H1 (cell line): ENCODE data around the gene PRSS48. TPM values are rescaled to one million over a fixed set of nuclear protein-coding genes. Genes with fewer than 3 reads are reported as not detected.

Source experiments
- CTCF ChIA-PET: fragments of 300-600 bp; sonication (Branson Sonifier 250); formaldehyde crosslinking; loops from one replicate; lab custom pipeline; 2021; ENCODE audit not compliant: partially characterized antibody; lab: Charles Lee
- POLR2A ChIA-PET: fragments of 300-600 bp; sonication (Branson Sonifier 250); formaldehyde crosslinking; loops from one replicate; lab custom pipeline; 2021; ENCODE audit warnings: inconsistent platforms; ENCODE audit not compliant: partially characterized antibody; lab: Charles Lee
- DNase-seq, 2 experiments: peaks; one replicate each; pipeline versions ENCODE4 v3.0.0 to v3.0.0-alpha.2; 2010 to 2022; ENCODE audit warnings: low spot score in 2 of 2, low read depth in 1 of 2, mixed read lengths in 1 of 2
- FAIRE-seq: peaks from 2 replicates; lab custom pipeline; 2011; peaks lifted over from hg19 to GRCh38; lab: Jason Lieb, UNC
- H2AFZ ChIP-seq: 2 replicates; pipeline ENCODE4 v1.8.1; 2012; ENCODE audit warnings: low read length, inconsistent platforms
- H2AK5ac ChIP-seq: 2 replicates; pipeline ENCODE4 v1.6.1; 2013; ENCODE audit warnings: low read depth, low read length
- H2BK120ac ChIP-seq: replicated peaks from 2 replicates; pipeline ENCODE3; 2013; ENCODE audit warnings: low read depth, low read length, inconsistent platforms
- H2BK12ac ChIP-seq: 2 replicates; pipeline ENCODE4 v1.6.1; 2013; ENCODE audit warnings: low read depth, low read length
- H2BK15ac ChIP-seq: 2 replicates; pipeline ENCODE4 v1.6.1; 2013; ENCODE audit warnings: low read length
- H2BK20ac ChIP-seq: 2 replicates; pipeline ENCODE4 v1.6.1; 2013; ENCODE audit warnings: low read length
- H2BK5ac ChIP-seq: 2 replicates; pipeline ENCODE4 v1.6.1; 2013; ENCODE audit warnings: low read depth, low read length
- H3K14ac ChIP-seq: 2 replicates; pipeline ENCODE4 v1.6.1; 2013; ENCODE audit warnings: inconsistent platforms; ENCODE audit not compliant: insufficient read length
- H3K18ac ChIP-seq: 2 replicates; pipeline ENCODE4 v1.6.1; 2013; ENCODE audit warnings: low read length; ENCODE audit errors: extremely low read depth
- H3K23ac ChIP-seq: 2 replicates; pipeline ENCODE4 v1.6.1; 2013; ENCODE audit warnings: inconsistent platforms; ENCODE audit not compliant: insufficient read length
- H3K23me2 ChIP-seq: 2 replicates; pipeline ENCODE4 v1.6.1; 2013; ENCODE audit warnings: low read depth, low read length
- H3K27ac ChIP-seq: 2 replicates; pipeline ENCODE4 v1.6.1; 2011; ENCODE audit warnings: low read depth, low read length, inconsistent platforms
- H3K27me3 ChIP-seq, 4 experiments: replicated peaks in 1 of 4; 1 replicate in 1 of 4; 2 replicates in 3 of 4; pipeline versions ENCODE4 v1.6.1 to v1.8.1; 2011 to 2013; ENCODE audit warnings: low read length in 3 of 4, mild to moderate bottlenecking in 3 of 4, inconsistent platforms in 2 of 4, mixed read lengths in 2 of 4, moderate library complexity in 1 of 4; ENCODE audit not compliant: control insufficient read depth in 3 of 4, insufficient read depth in 3 of 4; ENCODE audit errors: extremely low read depth in 1 of 4
- H3K36me3 ChIP-seq, 4 experiments: 2 replicates each; pipeline versions ENCODE4 v1.6.1 to v1.8.1; 2011 to 2013; ENCODE audit warnings: mild to moderate bottlenecking in 4 of 4, low read length in 3 of 4, moderate library complexity in 2 of 4, control low read depth in 1 of 4, inconsistent platforms in 1 of 4; ENCODE audit not compliant: insufficient read depth in 4 of 4, control insufficient read depth in 2 of 4
- H3K4ac ChIP-seq: replicated peaks from 2 replicates; pipeline ENCODE3; 2013; ENCODE audit warnings: low read length, low read depth, mixed read lengths, inconsistent platforms; ENCODE audit not compliant: insufficient read length
- H3K4me1 ChIP-seq, 4 experiments: replicated peaks in 1 of 4; 1 replicate in 1 of 4; 2 replicates in 3 of 4; pipeline versions ENCODE4 v1.6.1 to v1.8.1; 2011 to 2013; ENCODE audit warnings: low read length in 3 of 4, inconsistent platforms in 2 of 4, mixed read lengths in 1 of 4; ENCODE audit not compliant: insufficient read depth in 4 of 4, control insufficient read depth in 3 of 4
- H3K4me2 ChIP-seq, 2 experiments: 2 replicates each; pipeline versions ENCODE4 v1.6.1 to v1.8.1; 2011 to 2013; ENCODE audit warnings: low read depth in 2 of 2, low read length in 2 of 2, control low read depth in 1 of 2, inconsistent platforms in 1 of 2, mild to moderate bottlenecking in 1 of 2; ENCODE audit not compliant: insufficient read depth in 1 of 2
- H3K4me3 ChIP-seq, 4 experiments: fragments of 200-600, 300-600 bp in 1 of 4; sonication (generic), shearing (Covaris generic), sonication (Bioruptor Twin) in 1 of 4; 2 replicates each; pipeline versions ENCODE4 v1.5.1 to v1.8.1; 2011 to 2016; ENCODE audit warnings: low read length in 4 of 4, low read depth in 3 of 4, control low read depth in 2 of 4, inconsistent platforms in 2 of 4, mild to moderate bottlenecking in 2 of 4, mixed read lengths in 1 of 4, moderate library complexity in 1 of 4; ENCODE audit not compliant: insufficient read depth in 2 of 4; ENCODE audit errors: extremely low read depth in 1 of 4
- H3K56ac ChIP-seq: replicated peaks from 2 replicates; pipeline ENCODE3; 2013; ENCODE audit warnings: low read depth, mild to moderate bottlenecking, mixed read lengths, low read length, inconsistent platforms; ENCODE audit not compliant: insufficient read length
- H3K79me1 ChIP-seq: 2 replicates; pipeline ENCODE4 v1.6.1; 2013; ENCODE audit warnings: low read depth, low read length, control low read depth
- H3K79me2 ChIP-seq, 2 experiments: 2 replicates each; pipeline versions ENCODE4 v1.6.1 to v1.8.1; 2012 to 2013; ENCODE audit warnings: low read length in 2 of 2, mild to moderate bottlenecking in 2 of 2, inconsistent platforms in 1 of 2; ENCODE audit not compliant: insufficient read depth in 2 of 2, control insufficient read depth in 1 of 2
- H3K9ac ChIP-seq, 4 experiments: replicated peaks in 1 of 4; 1 replicate in 1 of 4; 2 replicates in 3 of 4; pipeline versions ENCODE4 v1.6.1 to v1.8.1; 2011 to 2013; ENCODE audit warnings: low read depth in 3 of 4, low read length in 3 of 4, control low read depth in 2 of 4, mild to moderate bottlenecking in 2 of 4, moderate library complexity in 2 of 4, inconsistent platforms in 1 of 4; ENCODE audit errors: extremely low read depth in 1 of 4
- H3K9me3 ChIP-seq, 2 experiments: 2 replicates each; pipeline versions ENCODE4 v1.6.1 to v1.8.1; 2012 to 2013; ENCODE audit warnings: mild to moderate bottlenecking in 2 of 2, moderate library complexity in 2 of 2, control low read depth in 1 of 2, inconsistent platforms in 1 of 2, low read depth in 1 of 2, low read length in 1 of 2, mixed read lengths in 1 of 2; ENCODE audit not compliant: insufficient read depth in 2 of 2
- H4K20me1 ChIP-seq, 2 experiments: replicated peaks in 1 of 2; 2 replicates each; pipeline versions ENCODE3 to v1.8.1; 2011 to 2013; ENCODE audit warnings: inconsistent platforms in 2 of 2, low read length in 2 of 2, mild to moderate bottlenecking in 1 of 2; ENCODE audit not compliant: insufficient read depth in 2 of 2, control insufficient read depth in 1 of 2
- H4K5ac ChIP-seq: 2 replicates; pipeline ENCODE4 v1.6.1; 2013; ENCODE audit warnings: low read length, low read depth, mixed read lengths, inconsistent platforms; ENCODE audit not compliant: insufficient read length
- H4K8ac ChIP-seq: 2 replicates; pipeline ENCODE4 v1.8.0; 2013; ENCODE audit warnings: mild to moderate bottlenecking, moderate library complexity, low read length, inconsistent platforms; ENCODE audit not compliant: insufficient read depth; ENCODE audit errors: extremely low read depth
- H4K91ac ChIP-seq: replicated peaks from 2 replicates; pipeline ENCODE3; 2013; ENCODE audit warnings: low read length, mixed read lengths, inconsistent platforms; ENCODE audit not compliant: insufficient read length
- ASH2L ChIP-seq: fragments of 200-600, 300-600 bp; sonication (generic); IDR thresholded peaks from one replicate; pipeline ENCODE4 v1.7.1; 2017; ENCODE audit warnings: low read length
- ATF3 ChIP-seq: IDR thresholded peaks from 2 replicates; pipeline ENCODE4 v1.6.1; 2011; ENCODE audit warnings: low read depth, mild to moderate bottlenecking, low read length; ENCODE audit not compliant: insufficient read depth
- BACH1 ChIP-seq: IDR thresholded peaks from 2 replicates; pipeline ENCODE4 v1.6.1; 2012; ENCODE audit warnings: low read length, improper control_type of control experiment
- CEBPB ChIP-seq: IDR thresholded peaks from 2 replicates; pipeline ENCODE4 v1.6.1; 2012; ENCODE audit warnings: low read depth, low read length
- EP300 ChIP-seq, 2 experiments: IDR thresholded peaks; 1 replicate in 1 of 2; 2 replicates in 1 of 2; pipeline ENCODE4 v1.6.1; 2011 to 2012; ENCODE audit warnings: low read depth in 2 of 2, low read length in 2 of 2, mild to moderate bottlenecking in 2 of 2, borderline replicate concordance in 1 of 2, inconsistent platforms in 1 of 2, moderate library complexity in 1 of 2
- KDM4A ChIP-seq: IDR thresholded peaks from one replicate; pipeline ENCODE4 v1.7.1; 2012; ENCODE audit warnings: low read depth, mild to moderate bottlenecking, moderate library complexity, low read length, inconsistent platforms; ENCODE audit not compliant: severe bottlenecking
- NANOG ChIP-seq: IDR thresholded peaks from 2 replicates; pipeline ENCODE4 v1.6.1; 2011; ENCODE audit warnings: low read length, low read depth, mild to moderate bottlenecking, inconsistent platforms; ENCODE audit not compliant: insufficient read depth, poor library complexity, severe bottlenecking
- SAP30 ChIP-seq: fragments of 300-600 bp; sonication (generic); IDR thresholded peaks from 2 replicates; pipeline ENCODE4 v1.7.1; 2012; ENCODE audit warnings: low read length, moderate library complexity, mild to moderate bottlenecking, inconsistent platforms; ENCODE audit not compliant: insufficient read depth, insufficient replicate concordance
- SIX5 ChIP-seq: IDR thresholded peaks from 2 replicates; pipeline ENCODE4 v1.6.1; 2011; ENCODE audit warnings: mild to moderate bottlenecking, low read depth, low read length
- TAF1 ChIP-seq: IDR thresholded peaks from 2 replicates; pipeline ENCODE4 v1.6.1; 2011; ENCODE audit warnings: mild to moderate bottlenecking, low read depth, low read length
- TAF7 ChIP-seq: optimal IDR thresholded peaks from 2 replicates; pipeline ENCODE3; 2011; ENCODE audit warnings: low read depth, mild to moderate bottlenecking, inconsistent platforms, low read length, moderate library complexity, borderline replicate concordance
- TEAD4 ChIP-seq: IDR thresholded peaks from 2 replicates; pipeline ENCODE4 v1.6.1; 2012; ENCODE audit warnings: low read depth, low read length, inconsistent platforms, mixed read lengths
- WGBS, 2 experiments: shearing (Covaris generic) in 1 of 2; methylation state at CpG; one replicate each; pipeline versions ENCODE4 v1.1.6 to v1.1.7; 2013 to 2015; ENCODE audit warnings: low lambda C conversion rate in 2 of 2, mixed read lengths in 2 of 2, inconsistent platforms in 1 of 2, low coverage in 1 of 2, missing lambda C conversion rate in 1 of 2; ENCODE audit not compliant: insufficient replicate concordance in 2 of 2, insufficient coverage in 1 of 2, insufficient read length in 1 of 2; ENCODE audit errors: extremely low coverage in 1 of 2, missing lambda C conversion rate in 1 of 2; 5-methylcytosine and 5-hydroxymethylcytosine counted together
- polyA plus RNA-seq, 7 experiments: library from polyadenylated mRNA; depleted of rRNA in 3 of 7; stranded (reverse) in 5 of 7; unstranded in 2 of 7; fragments of >200 nt in 5 of 7; fragments of 200-250 nt in 2 of 7; gene quantifications; 1 replicate in 5 of 7; 2 replicates in 1 of 7; 4 replicates in 1 of 7; pipeline versions ENCODE4 v1.2.1 to v1.2.3, GENCODE V29; 2011 to 2013; ENCODE audit warnings: missing spikeins in 2 of 7, mixed read lengths in 2 of 7
- total RNA-seq: library from RNA; stranded (reverse); fragmentation: NEBNext Ultra II Directional; extraction: Animal tissue kit (Norgen Biotek cat#: 25700); gene quantifications from 2 replicates; pipeline ENCODE4 v1.2.1, GENCODE V29; 2021

PRSS48 gene
- total and polyA plus RNA-seq, 2 of the 8 experiments (the other 6 are each of a cell fraction or from before 2014, with no cell fraction given) = not detected

GRCh38 chr4:151331276-151332042 is 54.5 kb downstream of the PRSS48 start:
- H2BK120ac ChIP-seq = no peak overlapping the region
- H3K56ac ChIP-seq = no peak overlapping the region
- H4K5ac ChIP-seq = no peak overlapping the region
- no peaks in the 10 kb centered on the region for H3K23me2 ChIP-seq
- H3K23ac ChIP-seq = no peak overlapping the region
- FAIRE-seq (no peak), DNase-seq (no peak)
- no peak overlapping the region for H3K27ac ChIP-seq
- no peak overlapping the region for H2BK15ac ChIP-seq
- no peak overlapping the region for H2AFZ ChIP-seq
- H3K36me3 ChIP-seq = no peaks in the 10 kb centered on the region
- H3K79me1 ChIP-seq = no peaks in the 10 kb centered on the region
- no peaks in the 10 kb centered on the region for H3K9me3 ChIP-seq
- H2AK5ac ChIP-seq = no peak overlapping the region
- no peak overlapping the region for H2BK12ac ChIP-seq
- H3K27me3 ChIP-seq = no peaks in the 10 kb centered on the region
- no peak overlapping the region for H3K4me3 ChIP-seq
- no peak overlapping the region for H3K14ac ChIP-seq
- H4K20me1 ChIP-seq = no peaks in the 10 kb centered on the region
- no peak overlapping the region for H3K18ac ChIP-seq
- no peaks in the 10 kb centered on the region for H3K4me1 ChIP-seq
- CTCF ChIA-PET = interaction anchor here (0.5 to 1.9 kb wide), 4 partner anchors 10 to 1179 kb away, joined by 3 to 10 read pairs (median 4); no protein-coding TSS in a partner anchor
- TF ChIP-seq ATF3 (no peak), TAF7 (no peak), KDM4A (no peak), TEAD4 (no peak), SIX5 (no peak), EP300 (IDR thresholded peaks at IDR 0.05; ENCODE audit: borderline replicate concordance in 1 of 2, low read depth in 2 of 2, low read length in 2 of 2) (no peak), CEBPB (no peak), BACH1 (no peak), TAF1 (no peak), SAP30 (no peak), ASH2L (no peak), NANOG (no peak)
- TF ChIP-seq, all 59 proteins: peak for 0
- no peak overlapping the region for H3K4ac ChIP-seq
- no peak overlapping the region for H2BK20ac ChIP-seq
- H4K91ac ChIP-seq = no peak overlapping the region
- H3K9ac ChIP-seq = no peak overlapping the region
- H3K79me2 ChIP-seq = no peaks in the 10 kb centered on the region
- 89% methylated on average over 1 of the region's 1 CpG; no CpG with 5 or more reads in 1 of the 2 experiments for WGBS, 2 experiments
- POLR2A ChIA-PET = no interaction called here
- no peak overlapping the region for H2BK5ac ChIP-seq
- H4K8ac ChIP-seq = no peak overlapping the region
- H3K4me2 ChIP-seq = no peak overlapping the region
